HepG2 (cell line): ENCODE results near the gene B4GALT2. TPM values are rescaled to one million over a fixed set of nuclear protein-coding genes. Genes with fewer than 3 reads are reported as not detected.

Experiments
- CCDC6 ChIP-seq: sonication (generic); formaldehyde crosslinking; IDR thresholded peaks from 2 replicates; pipeline ENCODE4 v1.8.1; 2022; ENCODE audit warnings: mild to moderate bottlenecking, missing genetic modification reagents, moderate library complexity
- DPF2 ChIP-seq: sonication (generic); formaldehyde crosslinking; IDR thresholded peaks from 2 replicates; pipeline ENCODE4 v1.4.0; 2020; ENCODE audit warnings: mild to moderate bottlenecking, low read depth, missing genetic modification reagents, borderline replicate concordance
- HBP1 ChIP-seq: IDR thresholded peaks from 2 replicates; pipeline ENCODE4 v1.6.1; 2016; ENCODE audit warnings: low read depth, control low read depth
- SIX1 ChIP-seq: sonication (generic); formaldehyde crosslinking; IDR thresholded peaks from 2 replicates; pipeline ENCODE4 v1.4.0; 2020; ENCODE audit warnings: missing genetic modification reagents, borderline replicate concordance
- ZBTB10 ChIP-seq: sonication (generic); formaldehyde crosslinking; IDR thresholded peaks from 2 replicates; pipeline ENCODE4 v1.4.0; 2020; ENCODE audit warnings: missing genetic modification reagents, borderline replicate concordance
- ZNF639 ChIP-seq: conservative IDR thresholded peaks from 2 replicates; pipeline ENCODE4 v1.6.1; 2018; ENCODE audit warnings: missing genetic modification reagents
- ZNF790 ChIP-seq: sonication (generic); formaldehyde crosslinking; IDR thresholded peaks from 2 replicates; pipeline ENCODE4 v1.8.0; 2022; ENCODE audit warnings: missing genetic modification reagents, mild to moderate bottlenecking, borderline replicate concordance
- polyA plus RNA-seq, 8 experiments: library from polyadenylated mRNA; depleted of rRNA in 3 of 8; stranded (reverse) in 7 of 8; unstranded in 1 of 8; fragments of >200 nt; fragmentation: Illumina TruSeq in 4 of 8; extraction: Trizol in 4 of 8; gene quantifications; 2 replicates each; pipeline versions ENCODE4 v1.2.1 to v1.2.3, GENCODE V29; 2011 to 2016; ENCODE audit warnings: low read depth in 4 of 8, missing spikeins in 1 of 8, mixed read lengths in 1 of 8; ENCODE audit not compliant: insufficient read depth in 1 of 8
- total RNA-seq, 5 experiments: library from RNA; depleted of rRNA; stranded (reverse); fragments of >200 nt; fragmentation: Illumina TruSeq; extraction: Trizol; gene quantifications; 2 replicates each; pipeline ENCODE4 v1.2.3, GENCODE V29; 2016; ENCODE audit warnings: low read depth in 1 of 5

Gene B4GALT2
- total and polyA plus RNA-seq, 2 of the 13 experiments (the other 11 are each of a cell fraction or from before 2014, with no cell fraction given), result 41.9 to 78.0 TPM

- TF ChIP-seq ZNF639 (CRISPR knock-in tag), result no peak
- TF ChIP-seq DPF2 (CRISPR knock-in tag), result no peak
- TF ChIP-seq ZBTB10 (CRISPR knock-in tag), result no peak
- TF ChIP-seq CCDC6 (CRISPR knock-in tag), result no peak
- no peak for TF ChIP-seq HBP1 (CRISPR knock-in tag)
- no peak for TF ChIP-seq SIX1
- TF ChIP-seq ZNF790 (CRISPR knock-in tag), result no peak
Measured at GRCh38 chr1:44034976-44035716, 56.1 kb downstream of the B4GALT2 start (continued).
